ENCODE results near the gene LRMDA.
"Not testable (repeated sequence)": the region's sequence is repeated elsewhere in the genome, so short reads cannot be mapped to it uniquely, and the experiment has no call there.

LRMDA gene

GRCh38 chr10:75761289-75761688, 329.9 kb downstream of the LRMDA start:
- DNase-seq, result no peak

- DNase-seq, result no peak
These were observed 331.0 kb downstream of the LRMDA start for GRCh38 chr10:75762431-75762802.

- no peak for DNase-seq
These were observed 332.2 kb downstream of the LRMDA start for GRCh38 chr10:75763652-75764051.

GRCh38 chr10:75764974-75765788, 333.8 kb downstream of the LRMDA start:
- no peak for DNase-seq

GRCh38 chr10:75765789-75766096, 334.3 kb downstream of the LRMDA start:
- no peak for DNase-seq

- no peak for DNase-seq
These were observed 334.7 kb downstream of the LRMDA start for GRCh38 chr10:75766106-75766505.

GRCh38 chr10:75766752-75767151, 335.3 kb downstream of the LRMDA start:
- not testable (repeated sequence) for DNase-seq

- no peak for DNase-seq
These were observed 339.2 kb downstream of the LRMDA start for GRCh38 chr10:75770626-75771081.

GRCh38 chr10:75771606-75772005, 340.2 kb downstream of the LRMDA start:
- no peak for DNase-seq

- DNase-seq, result peak; percentile 3 to 36
These were observed 340.9 kb downstream of the LRMDA start for GRCh38 chr10:75772153-75772887.

GRCh38 chr10:75773231-75773780, 341.9 kb downstream of the LRMDA start:
- no peak for DNase-seq

- DNase-seq, result no peak
These were observed 342.7 kb downstream of the LRMDA start for GRCh38 chr10:75773813-75774782.

- no peak for DNase-seq
These were observed 343.5 kb downstream of the LRMDA start for GRCh38 chr10:75774783-75775490.

GRCh38 chr10:75776738-75777504, 345.5 kb downstream of the LRMDA start:
- no peak for DNase-seq

GRCh38 chr10:75778665-75779064, 347.2 kb downstream of the LRMDA start:
- no peak for DNase-seq

GRCh38 chr10:75779276-75779675, 347.9 kb downstream of the LRMDA start:
- DNase-seq, result no peak

- DNase-seq, result no peak
These were observed 351.2 kb downstream of the LRMDA start for GRCh38 chr10:75782463-75783248.

GRCh38 chr10:75788394-75789205, 357.2 kb downstream of the LRMDA start:
- DNase-seq, result no peak

- no peak for DNase-seq
These were observed 362.4 kb downstream of the LRMDA start for GRCh38 chr10:75793848-75794247.

GRCh38 chr10:75801121-75801520, 369.7 kb downstream of the LRMDA start:
- no peak for DNase-seq

Data from CD4-positive, alpha-beta T cell treated with Interleukin-1 beta for 1 hour (primary cell).